Measurements from ENCODE around the gene SEMA6B. TPM values are rescaled to one million over a fixed set of nuclear protein-coding genes. Genes with fewer than 3 reads are reported as not detected.

Gene SEMA6B
- total and polyA plus RNA-seq, 7 donors = 2.3 to 11.7 (median 7.1) TPM

- H3K9me3 ChIP-seq = peaks cover 4% of the 10 kb centered on the region
- ATAC-seq (no peak), DNase-seq (no peak)
- no peak overlapping the region for H3K4me3 ChIP-seq
- no peaks in the 10 kb centered on the region for H3K36me3 ChIP-seq (ENCODE audit: insufficient read depth in 1 of 2, low read depth in 1 of 2)
- TF ChIP-seq CTCF (IDR thresholded peaks at IDR 0.05) = no peak
- 76 to 85% (median 77%) methylated on average over 12 of the region's 12 CpGs for WGBS, 3 donors
- H3K27ac ChIP-seq = no peak overlapping the region
- intact Hi-C loops (cut with DNase I) = no loop called here
- no peaks in the 10 kb centered on the region for H3K27me3 ChIP-seq (ENCODE audit: insufficient read depth in 3 of 3, low read length in 2 of 3)
- peaks cover 17% of the 10 kb centered on the region for H3K4me1 ChIP-seq
These were observed 18.2 kb downstream of the SEMA6B start for GRCh38 chr19:4541114-4541805.

GRCh38 chr19:4539693-4540581 lies 19.5 kb downstream of the SEMA6B start, which contains the start of gene LRG1:
LRG1 (minus strand) TSS chr19:4540036; CDS start chr19:4540013, 23 bp downstream.
- H3K9me3 ChIP-seq = peaks cover 4% of the 10 kb centered on the region
- no peak for DNase-seq
- peaks cover 28% of the 10 kb centered on the region for H3K4me1 ChIP-seq
- H3K27me3 ChIP-seq (ENCODE audit: insufficient read depth in 3 of 3, low read length in 2 of 3) = no peaks in the 10 kb centered on the region
- intact Hi-C loops (cut with DNase I) = loop anchor here in 1 of 2 donors (5.0 kb wide), 1 partner anchor 97 kb away; the partner anchor contains the start of gene TNFAIP8L1
- H3K36me3 ChIP-seq (ENCODE audit: insufficient read depth in 1 of 2, low read depth in 1 of 2) = no peaks in the 10 kb centered on the region
- no peak for TF ChIP-seq CTCF (IDR thresholded peaks at IDR 0.05)
- no peak within 1 kb of the TSS for H3K27ac ChIP-seq
- no peak for ATAC-seq
- H3K4me3 ChIP-seq = no peak within 1 kb of the TSS
- 67 to 73% (median 71%) methylated on average over 14 of the region's 14 CpGs for WGBS, 3 donors

GRCh38 chr19:4539169-4539692 lies 20.3 kb downstream of the SEMA6B start:
- no peaks in the 10 kb centered on the region for H3K36me3 ChIP-seq (ENCODE audit: insufficient read depth in 1 of 2, low read depth in 1 of 2)
- 84 to 90% (median 89%) methylated on average over 3 of the region's 3 CpGs for WGBS, 3 donors
- no peak overlapping the region for H3K4me3 ChIP-seq
- ATAC-seq (no peak), DNase-seq (no peak)
- peaks cover 4% of the 10 kb centered on the region for H3K9me3 ChIP-seq
- TF ChIP-seq CTCF (IDR thresholded peaks at IDR 0.05) = no peak
- intact Hi-C loops (cut with DNase I) = loop anchor here in 1 of 2 donors (5.0 kb wide), 1 partner anchor 98 kb away; the partner anchor contains the start of gene TNFAIP8L1
- H3K4me1 ChIP-seq = peaks cover 28% of the 10 kb centered on the region
- H3K27ac ChIP-seq = no peak overlapping the region
- no peaks in the 10 kb centered on the region for H3K27me3 ChIP-seq (ENCODE audit: insufficient read depth in 3 of 3, low read length in 2 of 3)

GRCh38 chr19:4538601-4538954 lies 20.9 kb downstream of the SEMA6B start:
- peak overlapping the region; percentile 90 for H3K27ac ChIP-seq
- no peak for TF ChIP-seq CTCF (IDR thresholded peaks at IDR 0.05)
- no peaks in the 10 kb centered on the region for H3K27me3 ChIP-seq (ENCODE audit: insufficient read depth in 3 of 3, low read length in 2 of 3)
- DNase-seq (no peak), ATAC-seq (no peak)
- H3K4me1 ChIP-seq = peaks cover 32% of the 10 kb centered on the region
- H3K9me3 ChIP-seq = peaks cover 4% of the 10 kb centered on the region
- WGBS, 3 donors = 71 to 89% (median 83%) methylated on average over 13 of the region's 13 CpGs
- H3K36me3 ChIP-seq (ENCODE audit: insufficient read depth in 1 of 2, low read depth in 1 of 2) = no peaks in the 10 kb centered on the region
- intact Hi-C loops (cut with DNase I) = loop anchor here in 1 of 2 donors (5.0 kb wide), 1 partner anchor 99 kb away; the partner anchor contains the start of gene TNFAIP8L1
- no peak overlapping the region for H3K4me3 ChIP-seq

Measured in psoas muscle (tissue), 8 donors.